Measurements from ENCODE around the gene GDE1. TPM values are rescaled to one million over a fixed set of nuclear protein-coding genes. Genes with fewer than 3 reads are reported as not detected.

Gene GDE1
- total and polyA plus RNA-seq, 3 donors from 2014 or later: 42.4 to 54.6 (median 44.1) TPM

DNA sequence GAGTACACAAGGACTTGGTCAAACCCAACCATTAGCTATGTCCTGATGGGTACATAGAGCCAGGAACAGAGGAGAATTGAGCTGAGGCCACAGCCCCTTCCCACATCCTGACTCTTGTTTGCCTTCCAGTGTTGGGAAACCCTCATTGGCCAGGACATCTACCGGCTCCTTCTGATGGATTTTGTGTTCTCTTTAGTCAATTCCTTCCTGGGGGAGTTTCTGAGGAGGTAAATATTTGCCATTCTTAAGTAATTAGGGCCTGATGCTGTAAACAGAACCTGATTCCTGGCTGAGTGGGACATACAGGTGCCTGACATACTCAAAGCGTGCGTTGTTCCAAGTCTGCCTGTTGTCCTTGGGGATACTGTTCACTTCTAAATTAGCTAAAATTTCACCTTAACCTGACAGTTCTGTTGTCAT lies 42.6 kb downstream of the GDE1 start:
- no peak overlapping the region for H3K4me3 ChIP-seq
- DNase-seq: no peak
- H3K27ac ChIP-seq: no peak overlapping the region
- intact Hi-C loops (cut with DNase I; ENCODE audit: low total_unique reads): no loop called here
- no peaks in the 10 kb centered on the region for H3K27me3 ChIP-seq
- WGBS, 2 donors: 76 to 80% methylated on average over 3 of the region's 3 CpGs
- H3K4me1 ChIP-seq: no peaks in the 10 kb centered on the region
- TF ChIP-seq, protein P1, sequence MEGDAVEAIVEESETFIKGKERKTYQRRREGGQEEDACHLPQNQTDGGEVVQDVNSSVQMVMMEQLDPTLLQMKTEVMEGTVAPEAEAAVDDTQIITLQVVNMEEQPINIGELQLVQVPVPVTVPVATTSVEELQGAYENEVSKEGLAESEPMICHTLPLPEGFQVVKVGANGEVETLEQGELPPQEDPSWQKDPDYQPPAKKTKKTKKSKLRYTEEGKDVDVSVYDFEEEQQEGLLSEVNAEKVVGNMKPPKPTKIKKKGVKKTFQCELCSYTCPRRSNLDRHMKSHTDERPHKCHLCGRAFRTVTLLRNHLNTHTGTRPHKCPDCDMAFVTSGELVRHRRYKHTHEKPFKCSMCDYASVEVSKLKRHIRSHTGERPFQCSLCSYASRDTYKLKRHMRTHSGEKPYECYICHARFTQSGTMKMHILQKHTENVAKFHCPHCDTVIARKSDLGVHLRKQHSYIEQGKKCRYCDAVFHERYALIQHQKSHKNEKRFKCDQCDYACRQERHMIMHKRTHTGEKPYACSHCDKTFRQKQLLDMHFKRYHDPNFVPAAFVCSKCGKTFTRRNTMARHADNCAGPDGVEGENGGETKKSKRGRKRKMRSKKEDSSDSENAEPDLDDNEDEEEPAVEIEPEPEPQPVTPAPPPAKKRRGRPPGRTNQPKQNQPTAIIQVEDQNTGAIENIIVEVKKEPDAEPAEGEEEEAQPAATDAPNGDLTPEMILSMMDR (IDR thresholded peaks at IDR 0.05): no peak
- TF ChIP-seq POLR2A (IDR thresholded peaks at IDR 0.05): no peak
- H3K9me3 ChIP-seq: no peaks in the 10 kb centered on the region
- H3K36me3 ChIP-seq (ENCODE audit: low read depth, missing control alignments): no peaks in the 10 kb centered on the region

DNA sequence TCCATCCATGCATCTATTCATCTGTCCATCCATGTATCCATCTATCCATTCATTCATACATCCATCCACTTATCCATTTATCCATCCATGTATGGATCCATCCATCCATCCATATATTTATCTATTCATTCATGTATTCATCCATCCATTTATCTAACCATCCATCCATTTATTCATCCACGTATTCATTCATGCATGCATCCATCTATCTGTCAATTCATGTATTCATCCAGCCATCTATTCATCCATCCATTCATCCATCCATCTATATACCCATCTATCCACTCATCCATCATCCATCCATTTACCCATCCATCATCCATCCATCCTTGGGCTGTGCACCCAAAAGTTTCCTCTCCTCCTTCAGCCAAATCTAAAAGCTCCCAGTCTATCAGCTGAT lies 43.4 kb downstream of the GDE1 start:
- no peak for TF ChIP-seq POLR2A (IDR thresholded peaks at IDR 0.05)
- TF ChIP-seq, protein P1 (IDR thresholded peaks at IDR 0.05): no peak
- intact Hi-C loops (cut with DNase I; ENCODE audit: low total_unique reads): no loop called here
- H3K4me3 ChIP-seq: no peak overlapping the region
- no peaks in the 10 kb centered on the region for H3K9me3 ChIP-seq
- H3K4me1 ChIP-seq: no peaks in the 10 kb centered on the region
- H3K36me3 ChIP-seq (ENCODE audit: low read depth, missing control alignments): no peaks in the 10 kb centered on the region
- H3K27me3 ChIP-seq: no peaks in the 10 kb centered on the region
- no peak for DNase-seq
- H3K27ac ChIP-seq: no peak overlapping the region
- 96 to 97% methylated on average over 1 of the region's 1 CpG for WGBS, 2 donors

DNA sequence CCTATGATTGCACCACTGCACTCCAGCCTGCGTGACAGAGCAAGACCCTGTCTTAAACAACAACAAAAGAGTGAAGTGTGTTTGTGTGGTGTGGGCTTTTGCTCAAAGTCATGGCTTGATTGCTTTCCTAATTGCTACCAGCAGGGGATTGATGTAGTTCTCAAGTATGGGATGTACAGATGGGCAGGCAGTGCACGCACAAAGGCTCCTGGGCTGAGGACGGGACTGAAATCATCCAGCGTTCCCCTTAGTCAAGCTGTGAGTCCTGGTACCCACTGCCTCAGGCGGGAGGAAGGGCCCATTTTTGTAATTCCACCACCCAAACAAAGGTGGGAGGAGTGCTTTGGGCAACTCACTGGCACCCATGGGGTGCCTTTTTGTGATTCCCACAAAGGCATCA lies 47.3 kb downstream of the GDE1 start:
- intact Hi-C loops (cut with DNase I; ENCODE audit: low total_unique reads): no loop called here
- H3K27ac ChIP-seq: no peak overlapping the region
- WGBS, 2 donors: 73 to 92% methylated on average over 2 to 5 of the region's 5 CpGs
- H3K4me3 ChIP-seq: no peak overlapping the region
- H3K27me3 ChIP-seq: no peaks in the 10 kb centered on the region
- no peaks in the 10 kb centered on the region for H3K4me1 ChIP-seq
- no peaks in the 10 kb centered on the region for H3K36me3 ChIP-seq (ENCODE audit: low read depth, missing control alignments)
- TF ChIP-seq, protein P1 (IDR thresholded peaks at IDR 0.05): no peak
- no peak for TF ChIP-seq POLR2A (IDR thresholded peaks at IDR 0.05)
- DNase-seq: no peak
- no peaks in the 10 kb centered on the region for H3K9me3 ChIP-seq

DNA sequence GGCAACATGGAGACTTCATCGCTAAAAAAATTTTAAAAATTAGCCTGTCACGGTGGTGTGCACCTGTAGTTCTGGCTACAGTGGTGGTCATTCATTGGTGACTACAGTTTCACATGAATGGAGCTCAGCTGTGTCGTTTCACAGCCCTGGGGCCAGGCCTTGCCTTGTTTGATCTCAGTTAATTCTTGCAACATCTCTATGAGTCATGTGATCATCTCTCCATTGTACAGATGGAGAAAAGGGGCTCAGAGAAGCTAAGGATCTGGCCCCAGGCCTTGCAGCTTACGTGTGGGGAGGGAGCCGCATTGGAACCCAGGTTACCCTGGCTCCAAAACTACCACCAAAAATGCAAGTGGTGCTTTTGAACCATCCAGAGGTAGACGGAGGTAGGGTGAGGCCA lies 49.4 kb downstream of the GDE1 start:
- Histone ChIP-seq H3K9me3 (no peaks in the 10 kb centered on the region), H3K4me3 (no peak overlapping the region), H3K27me3 (no peaks in the 10 kb centered on the region), H3K4me1 (no peaks in the 10 kb centered on the region), H3K36me3 (ENCODE audit: low read depth, missing control alignments) (no peaks in the 10 kb centered on the region), H3K27ac (no peak overlapping the region)
- DNase-seq: no peak
- 83 to 91% methylated on average over 6 of the region's 6 CpGs for WGBS, 2 donors
- TF ChIP-seq, protein P1 (IDR thresholded peaks at IDR 0.05): no peak
- no peak for TF ChIP-seq POLR2A (IDR thresholded peaks at IDR 0.05)
- intact Hi-C loops (cut with DNase I; ENCODE audit: low total_unique reads): no loop called here

DNA sequence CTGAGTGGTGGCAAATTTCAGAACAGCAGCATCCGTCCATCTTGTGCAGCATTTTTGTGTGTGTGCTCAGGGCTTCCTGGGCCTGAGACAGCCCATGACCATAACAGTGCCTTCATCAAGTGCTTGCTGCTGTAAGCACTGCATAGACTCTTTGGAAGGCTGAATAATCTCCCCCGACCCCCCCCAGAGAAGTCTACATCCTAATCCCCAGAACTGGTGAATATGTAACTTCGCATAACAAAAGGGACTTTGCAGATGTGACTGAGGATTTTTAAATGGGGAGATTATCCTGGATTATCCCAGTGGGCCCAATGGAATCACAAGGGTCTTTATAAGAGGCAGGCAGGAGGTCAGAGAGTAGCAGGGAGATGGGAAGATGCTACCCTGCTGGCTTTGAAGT lies 53.6 kb downstream of the GDE1 start:
- TF ChIP-seq POLR2A (IDR thresholded peaks at IDR 0.05): no peak
- TF ChIP-seq, protein P1 (IDR thresholded peaks at IDR 0.05): no peak
- Histone ChIP-seq H3K4me1 (no peaks in the 10 kb centered on the region), H3K4me3 (no peak overlapping the region), H3K27ac (no peak overlapping the region), H3K9me3 (no peaks in the 10 kb centered on the region), H3K27me3 (no peaks in the 10 kb centered on the region), H3K36me3 (ENCODE audit: low read depth, missing control alignments) (no peaks in the 10 kb centered on the region)
- WGBS, 2 donors: 85 to 92% methylated on average over 3 of the region's 3 CpGs
- intact Hi-C loops (cut with DNase I; ENCODE audit: low total_unique reads): no loop called here
- DNase-seq: no peak
